Esophagus squamous epithelium (tissue), 4 donors: Measurements from ENCODE around the gene ARL13B.

Experiments used
- CTCF ChIP-seq, 6 experiments: fragments of 450-650 bp in 4 of 6; fragments of 200-600 bp in 2 of 6; sonication (generic) in 2 of 6; IDR thresholded peaks; one replicate each; pipeline ENCODE4 v1.5.1; 2016 to 2019; ENCODE audit warnings: antibody characterized with exemption in 6 of 6, mild to moderate bottlenecking in 4 of 6, moderate library complexity in 4 of 6
- POLR2A ChIP-seq, 4 donors: fragments of 450-650 bp; IDR thresholded peaks; one replicate each; pipeline ENCODE4 v1.6.1; 2017; ENCODE audit warnings: antibody characterized with exemption in 4 of 4, mild to moderate bottlenecking in 4 of 4, moderate library complexity in 3 of 4

- TF ChIP-seq CTCF (IDR thresholded peaks at IDR 0.05) (no peak), POLR2A (IDR thresholded peaks at IDR 0.05) (no peak)
These were observed 11.7 kb downstream of the ARL13B start for GRCh38 chr3:93991631-93992030.
